Body of pancreas (tissue), 4 donors: ENCODE data around the gene DNAJB1.

ENCODE experiments used
- POLR2A ChIP-seq, 3 donors: fragments of 450-650 bp; IDR thresholded peaks; one replicate each; pipeline ENCODE4 v1.6.1; 2016; ENCODE audit warnings: antibody characterized with exemption in 3 of 3, mild to moderate bottlenecking in 2 of 3
- TF ChIP-seq, protein P1 (sequence below), 7 experiments: fragments of 450-650 bp in 4 of 7; fragments of 200-600 bp in 3 of 7; sonication (generic) in 3 of 7; IDR thresholded peaks; one replicate each; pipeline ENCODE4 v1.5.1; 2016 to 2019; ENCODE audit warnings: antibody characterized with exemption in 7 of 7

DNA sequence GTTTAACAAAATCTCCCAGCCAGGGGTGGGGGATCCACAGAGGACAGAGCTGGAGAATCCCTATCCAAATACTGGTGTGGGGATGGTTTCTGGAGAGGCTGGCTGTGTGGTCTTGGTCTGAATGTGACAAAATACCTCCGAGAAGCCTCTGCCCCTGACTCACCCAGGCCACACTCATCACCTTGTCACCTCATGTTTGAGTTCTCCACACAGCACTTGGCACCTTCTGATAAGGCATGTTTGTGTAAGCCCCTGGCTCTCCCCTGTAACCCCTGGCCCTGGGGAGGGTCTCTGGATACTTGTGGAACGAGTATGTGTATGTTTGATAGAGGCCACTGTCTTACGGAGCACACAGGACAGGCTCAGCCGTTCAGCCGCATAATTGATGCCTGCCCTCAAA lies 25.9 kb upstream of the DNAJB1 start:
- TF ChIP-seq, protein P1, sequence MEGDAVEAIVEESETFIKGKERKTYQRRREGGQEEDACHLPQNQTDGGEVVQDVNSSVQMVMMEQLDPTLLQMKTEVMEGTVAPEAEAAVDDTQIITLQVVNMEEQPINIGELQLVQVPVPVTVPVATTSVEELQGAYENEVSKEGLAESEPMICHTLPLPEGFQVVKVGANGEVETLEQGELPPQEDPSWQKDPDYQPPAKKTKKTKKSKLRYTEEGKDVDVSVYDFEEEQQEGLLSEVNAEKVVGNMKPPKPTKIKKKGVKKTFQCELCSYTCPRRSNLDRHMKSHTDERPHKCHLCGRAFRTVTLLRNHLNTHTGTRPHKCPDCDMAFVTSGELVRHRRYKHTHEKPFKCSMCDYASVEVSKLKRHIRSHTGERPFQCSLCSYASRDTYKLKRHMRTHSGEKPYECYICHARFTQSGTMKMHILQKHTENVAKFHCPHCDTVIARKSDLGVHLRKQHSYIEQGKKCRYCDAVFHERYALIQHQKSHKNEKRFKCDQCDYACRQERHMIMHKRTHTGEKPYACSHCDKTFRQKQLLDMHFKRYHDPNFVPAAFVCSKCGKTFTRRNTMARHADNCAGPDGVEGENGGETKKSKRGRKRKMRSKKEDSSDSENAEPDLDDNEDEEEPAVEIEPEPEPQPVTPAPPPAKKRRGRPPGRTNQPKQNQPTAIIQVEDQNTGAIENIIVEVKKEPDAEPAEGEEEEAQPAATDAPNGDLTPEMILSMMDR (IDR thresholded peaks at IDR 0.05), result no peak
- no peak for TF ChIP-seq POLR2A (IDR thresholded peaks at IDR 0.05)
